NCI-H1436 (cell line): ENCODE measurements around the gene CYTIP.

Experiments
- DNase-seq: peaks from one replicate; lab custom pipeline; 2025; lab: John Stamatoyannopoulos, UW

Gene CYTIP

GRCh38 chr2:157463002-157463401 is 19.1 kb upstream of the CYTIP start:
- DNase-seq, result no peak

DNA sequence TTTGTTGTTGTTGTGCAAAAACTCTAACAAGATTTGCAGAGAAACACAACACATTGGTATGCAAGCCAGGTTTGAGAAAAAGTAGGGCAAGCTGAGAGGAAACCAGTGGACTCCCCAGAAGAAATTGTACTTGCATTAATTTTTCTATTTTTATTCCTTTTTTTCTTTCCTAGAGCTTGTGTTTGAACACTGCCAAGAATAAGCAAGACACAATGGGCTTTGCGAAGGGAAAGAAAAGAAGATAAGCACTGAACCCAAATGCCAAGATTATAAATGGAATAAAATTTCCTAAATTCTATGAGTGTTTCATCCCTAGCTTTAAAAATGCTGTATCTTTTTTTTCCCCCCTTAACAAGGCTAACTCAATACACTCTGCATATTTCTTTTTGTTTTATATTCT is 17.0 kb upstream of the CYTIP start:
- no peak for DNase-seq

- no peak for DNase-seq
Observed at GRCh38 chr2:157460384-157460837, 16.5 kb upstream of the CYTIP start.

DNA sequence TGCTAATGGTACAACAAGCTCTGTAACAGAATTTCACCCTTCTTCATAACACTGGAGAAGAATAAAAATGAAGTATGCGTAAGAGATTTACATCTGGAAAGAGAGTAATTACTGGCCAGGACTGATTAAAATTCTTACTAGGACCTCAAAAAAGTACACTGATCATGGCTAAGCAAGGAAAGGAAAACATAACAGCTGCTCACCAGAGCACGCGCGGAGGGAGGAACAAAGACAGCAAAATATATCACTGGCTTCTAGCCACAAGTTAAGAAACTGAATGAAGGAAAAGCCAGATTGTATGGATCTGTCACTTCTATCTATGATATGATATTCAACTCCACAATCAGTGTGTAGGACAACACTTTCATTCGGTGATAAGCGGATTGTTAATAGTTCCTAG is 15.6 kb upstream of the CYTIP start:
- DNase-seq, result no peak

- no peak for DNase-seq
Observed at GRCh38 chr2:157447741-157448140, 3.9 kb upstream of the CYTIP start.

- no peak for DNase-seq
Observed at GRCh38 chr2:157447031-157447430, 3.1 kb upstream of the CYTIP start.

- DNase-seq, result no peak
Observed at GRCh38 chr2:157444641-157445040, 752 bp upstream of the CYTIP start.

GRCh38 chr2:157443090-157443489 is 799 bp downstream of the CYTIP start:
- no peak for DNase-seq

DNA sequence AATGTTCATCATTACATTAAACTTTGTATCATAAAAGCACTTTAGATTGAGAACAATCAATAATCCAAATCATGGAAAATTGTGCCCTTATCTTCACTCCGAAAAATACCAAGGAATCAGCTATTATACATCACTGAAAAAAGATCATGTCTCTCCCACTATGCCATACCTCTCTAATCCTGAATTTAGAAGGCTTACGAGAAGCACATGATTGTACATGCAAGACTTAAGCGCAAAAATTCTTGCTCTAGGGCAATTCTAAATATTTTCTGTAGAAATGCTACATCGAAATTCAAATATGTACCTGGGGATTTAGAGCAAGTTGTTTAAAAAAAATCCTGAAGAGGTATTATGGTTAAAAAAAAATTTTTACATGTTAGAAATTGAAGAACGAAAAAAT is 1.3 kb downstream of the CYTIP start:
- no peak for DNase-seq

- no peak for DNase-seq
Observed at GRCh38 chr2:157442191-157442590, 1.7 kb downstream of the CYTIP start.

GRCh38 chr2:157441072-157441454 is 2.8 kb downstream of the CYTIP start:
- peak; percentile 8 for DNase-seq

DNA sequence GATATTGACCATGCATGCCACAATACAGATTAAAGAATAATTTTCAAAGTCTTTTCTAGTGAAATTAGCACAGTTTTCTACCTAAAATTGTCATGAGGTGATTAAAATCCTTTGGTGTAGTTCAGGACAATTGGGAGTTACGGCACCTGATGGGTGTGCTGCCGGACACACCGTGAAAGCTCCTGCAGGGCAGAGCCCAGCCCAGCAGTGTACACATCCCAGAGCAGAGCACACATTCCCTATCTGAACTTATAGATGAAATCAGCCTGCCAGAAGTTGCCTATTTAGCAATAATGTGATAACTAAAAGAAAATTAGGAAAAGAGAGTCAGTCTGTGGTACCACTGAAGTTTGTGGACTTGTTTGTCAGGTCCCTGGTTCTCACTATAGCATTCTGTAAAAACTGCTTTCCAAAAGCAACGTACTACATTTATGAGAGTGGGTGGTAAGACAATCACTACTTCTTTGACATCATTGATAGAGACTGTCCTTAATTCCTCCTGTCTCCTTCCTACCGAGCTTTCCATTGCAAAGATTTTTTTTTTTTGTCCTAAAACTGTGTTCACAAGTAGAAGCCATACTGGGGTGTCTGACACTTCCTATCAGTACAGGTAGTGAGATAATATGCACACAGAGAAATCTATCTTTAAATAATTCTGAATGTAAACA is 3.4 kb downstream of the CYTIP start:
- DNase-seq, result no peak

GRCh38 chr2:157439824-157440186 is 4.1 kb downstream of the CYTIP start:
- DNase-seq, result no peak

GRCh38 chr2:157438863-157439823 is 4.7 kb downstream of the CYTIP start:
- no peak for DNase-seq

- no peak for DNase-seq
Observed at GRCh38 chr2:157433394-157433793, 10.5 kb downstream of the CYTIP start.

- no peak for DNase-seq
Observed at GRCh38 chr2:157432475-157433106, 11.3 kb downstream of the CYTIP start.

DNA sequence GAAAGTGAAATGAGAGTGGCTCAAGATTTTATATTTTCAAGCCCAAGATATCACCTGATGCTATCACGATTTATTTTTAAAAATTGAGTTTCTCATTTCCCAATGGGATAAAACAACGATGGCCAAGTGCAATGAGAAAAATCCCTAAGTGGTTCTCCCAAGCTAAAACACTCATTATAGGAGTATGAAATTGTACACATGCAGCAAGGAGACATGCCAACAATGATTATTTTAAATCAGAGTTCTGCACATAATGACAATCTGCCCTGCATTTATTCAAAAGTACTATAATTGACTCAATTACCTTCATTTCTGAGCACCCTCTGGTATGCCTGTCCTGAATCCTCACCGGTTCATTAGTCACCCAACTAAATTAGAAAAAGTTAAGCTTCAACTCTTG is 12.7 kb downstream of the CYTIP start:
- peak; percentile 29 for DNase-seq

GRCh38 chr2:157428500-157429175 is 15.3 kb downstream of the CYTIP start:
- DNase-seq, result no peak

DNA sequence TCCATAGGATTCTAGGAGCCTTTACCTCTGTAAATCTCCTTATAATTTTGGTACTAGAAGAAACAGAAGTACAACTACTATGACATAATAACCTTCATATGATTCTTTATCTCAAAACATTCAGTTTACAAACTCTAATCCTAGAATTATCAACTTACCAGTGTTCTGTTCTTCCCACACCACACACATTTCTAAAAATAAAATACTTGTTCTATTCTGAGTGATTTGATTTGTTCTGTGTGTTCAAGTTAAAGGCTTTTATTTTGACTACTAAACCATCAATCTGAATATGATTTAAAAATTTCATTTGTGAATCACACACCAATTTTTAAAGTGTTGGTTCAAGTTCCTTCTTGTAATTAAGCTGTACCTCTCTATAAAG is 16.0 kb downstream of the CYTIP start:
- DNase-seq, result no peak

DNA sequence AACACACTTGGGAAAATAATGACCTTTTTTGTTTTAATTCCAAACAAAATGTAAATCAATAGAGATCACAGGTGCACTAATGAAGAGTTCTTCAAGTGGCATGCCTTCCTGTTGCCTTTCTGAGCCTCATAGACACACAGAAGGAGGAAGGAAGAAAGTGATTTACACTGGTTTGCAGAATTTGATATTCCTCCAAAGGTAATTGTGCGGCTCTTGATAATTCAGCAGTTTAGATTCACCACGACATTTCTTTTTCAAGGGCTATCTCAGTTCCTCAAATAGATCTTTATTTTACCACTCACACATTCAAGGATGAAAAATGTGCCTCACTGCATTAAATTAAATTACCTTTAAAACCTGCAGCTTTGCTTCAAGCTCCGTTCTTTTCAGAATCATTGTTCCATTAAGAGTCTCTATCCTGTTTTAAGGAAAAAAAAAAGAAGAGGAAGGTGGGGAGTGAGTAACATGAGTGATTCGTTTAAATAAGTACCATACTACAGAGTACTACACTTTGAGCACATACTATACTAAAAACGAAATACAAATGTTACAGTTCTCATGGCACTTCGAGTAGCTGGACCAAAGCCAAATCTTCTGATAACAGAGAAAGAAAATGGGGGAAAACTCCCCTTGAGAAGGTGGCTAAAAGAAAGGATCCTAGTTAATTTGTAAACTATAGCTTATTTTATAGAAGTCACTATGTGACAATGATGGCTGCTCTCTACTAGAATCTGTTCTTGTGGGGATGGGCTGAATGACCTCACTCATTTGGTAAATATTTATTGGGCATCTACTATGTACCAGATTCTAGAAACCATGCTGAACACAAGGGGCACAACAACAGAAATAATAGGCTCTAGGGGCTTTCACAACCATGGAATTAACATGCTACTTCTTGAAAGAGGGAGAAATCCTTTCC is 16.6 kb downstream of the CYTIP start:
- no peak for DNase-seq

- no peak for DNase-seq
Observed at GRCh38 chr2:157426477-157426994, 17.4 kb downstream of the CYTIP start.
